Tibial nerve (tissue), 4 donors: ENCODE results near the gene ELAVL1. TPM values are rescaled to one million over a fixed set of nuclear protein-coding genes. Genes with fewer than 3 reads are reported as not detected.
A peak's percentile ranks its signal among the peaks of the same experiment; 100 is the strongest.
"Not testable (repeated sequence)": the region's sequence is repeated elsewhere in the genome, so short reads cannot be mapped to it uniquely, and the experiment has no call there.

Source experiments
- DNase-seq, 2 donors: peaks; one replicate each; pipeline ENCODE4 v3.0.0-alpha.2; 2019; ENCODE audit warnings: low spot score in 2 of 2
- H3K27ac ChIP-seq, 4 donors: fragments of 200-600 bp; sonication (generic) in 3 of 4; one replicate each; pipeline ENCODE4 v1.5.1; 2017 to 2019; ENCODE audit warnings: mild to moderate bottlenecking in 1 of 4
- H3K27me3 ChIP-seq, 2 donors: fragments of 200-600 bp; sonication (generic) in 1 of 2; one replicate each; pipeline versions ENCODE4 v1.5.1 to v1.6.0; 2017 to 2019
- H3K36me3 ChIP-seq, 3 donors: fragments of 200-600 bp; sonication (generic); one replicate each; pipeline ENCODE4 v1.5.1; 2018 to 2019
- H3K4me1 ChIP-seq, 4 donors: fragments of 200-600 bp; sonication (generic) in 3 of 4; one replicate each; pipeline ENCODE4 v1.5.1; 2017 to 2019
- H3K4me3 ChIP-seq, 4 donors: fragments of 200-600 bp; sonication (generic) in 3 of 4; one replicate each; pipeline ENCODE4 v1.5.1; 2017 to 2019; ENCODE audit warnings: mild to moderate bottlenecking in 1 of 4, moderate library complexity in 1 of 4
- H3K9me3 ChIP-seq, 4 donors: fragments of 200-600 bp; sonication (generic) in 3 of 4; one replicate each; pipeline ENCODE4 v1.5.1; 2017 to 2019
- EP300 ChIP-seq, 2 donors: sonication (generic); formaldehyde crosslinking; IDR thresholded peaks; one replicate each; pipeline ENCODE4 v1.6.1; 2017; ENCODE audit warnings: antibody characterized with exemption in 2 of 2, mild to moderate bottlenecking in 1 of 2
- POLR2A ChIP-seq, 2 donors: fragments of 450-650 bp; IDR thresholded peaks; one replicate each; pipeline ENCODE4 v1.6.1; 2017; ENCODE audit warnings: antibody characterized with exemption in 2 of 2, mild to moderate bottlenecking in 2 of 2, moderate library complexity in 2 of 2
- WGBS, 2 donors: methylation state at CpG; one replicate each; pipeline ENCODE4 v1.1.5; 2018; 5-methylcytosine and 5-hydroxymethylcytosine counted together
- total RNA-seq, 4 donors: library from RNA; depleted of rRNA; stranded (reverse); fragments of >200 nt; gene quantifications; one replicate each; pipeline ENCODE4 v1.1.0, GENCODE V29; 2016
- TF ChIP-seq, protein P1 (sequence below), 5 experiments: fragments of 200-600 bp in 3 of 5; fragments of 450-650 bp in 2 of 5; sonication (generic) in 3 of 5; IDR thresholded peaks; one replicate each; pipeline ENCODE4 v1.5.1; 2016 to 2019; ENCODE audit warnings: antibody characterized with exemption in 5 of 5, mild to moderate bottlenecking in 3 of 5, moderate library complexity in 2 of 5

The ELAVL1 gene
- total RNA-seq, 4 donors from 2014 or later, result 25.8 to 36.4 (median 27.7) TPM

DNA sequence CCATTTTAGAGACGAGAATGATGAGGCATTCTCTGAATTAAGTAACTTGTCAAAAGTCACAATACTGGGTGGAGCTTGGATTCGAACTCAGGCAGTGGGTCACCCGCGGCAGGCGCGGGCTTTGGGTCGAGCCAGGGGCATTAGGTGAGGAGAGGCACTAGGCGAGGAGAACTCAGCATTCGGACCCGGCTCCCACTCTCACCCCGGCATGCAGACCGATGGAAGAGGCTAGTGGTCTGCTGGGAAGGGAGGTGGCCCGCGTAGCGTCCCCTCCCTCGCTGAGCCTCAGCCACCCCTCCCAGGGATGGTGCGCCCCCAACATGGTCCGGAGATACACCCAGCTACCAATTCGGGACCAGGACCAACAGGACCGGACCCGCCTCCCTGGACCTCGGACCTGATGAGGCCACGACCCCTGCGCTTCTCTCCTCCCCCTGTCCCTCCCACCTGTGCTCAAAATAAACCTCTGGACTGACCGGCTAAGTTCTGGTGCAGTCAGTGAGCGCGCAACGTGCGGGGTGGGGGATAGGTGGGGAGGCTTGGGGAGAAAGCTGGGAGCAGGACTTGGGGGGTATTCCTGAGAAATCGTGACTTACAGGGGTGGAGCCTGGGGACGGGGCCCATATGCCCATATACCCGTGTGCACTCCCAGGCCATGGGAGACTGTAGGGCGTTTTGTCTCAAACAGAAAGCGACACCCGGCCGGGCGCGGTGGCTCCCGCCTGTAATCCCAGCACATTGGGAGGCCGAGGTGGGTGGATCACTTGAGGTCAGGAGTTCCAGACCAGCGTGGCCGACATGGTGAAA lies 86.6 kb downstream of the ELAVL1 start:
- Histone ChIP-seq H3K36me3 (peaks cover 0 to 23% (median 0%) of the 10 kb centered on the region in 3 donors), H3K4me1 (peaks cover 0 to 69% (median 29%) of the 10 kb centered on the region in 4 donors), H3K9me3 (no peaks in the 10 kb centered on the region), H3K27ac (no peak overlapping the region), H3K4me3 (no peak overlapping the region), H3K27me3 (peaks cover 0 to 48% of the 10 kb centered on the region in 2 donors)
- no peak for DNase-seq
- WGBS, 2 donors, result 44 to 70% methylated on average over 29 to 42 of the region's 42 CpGs
- TF ChIP-seq, protein P1, sequence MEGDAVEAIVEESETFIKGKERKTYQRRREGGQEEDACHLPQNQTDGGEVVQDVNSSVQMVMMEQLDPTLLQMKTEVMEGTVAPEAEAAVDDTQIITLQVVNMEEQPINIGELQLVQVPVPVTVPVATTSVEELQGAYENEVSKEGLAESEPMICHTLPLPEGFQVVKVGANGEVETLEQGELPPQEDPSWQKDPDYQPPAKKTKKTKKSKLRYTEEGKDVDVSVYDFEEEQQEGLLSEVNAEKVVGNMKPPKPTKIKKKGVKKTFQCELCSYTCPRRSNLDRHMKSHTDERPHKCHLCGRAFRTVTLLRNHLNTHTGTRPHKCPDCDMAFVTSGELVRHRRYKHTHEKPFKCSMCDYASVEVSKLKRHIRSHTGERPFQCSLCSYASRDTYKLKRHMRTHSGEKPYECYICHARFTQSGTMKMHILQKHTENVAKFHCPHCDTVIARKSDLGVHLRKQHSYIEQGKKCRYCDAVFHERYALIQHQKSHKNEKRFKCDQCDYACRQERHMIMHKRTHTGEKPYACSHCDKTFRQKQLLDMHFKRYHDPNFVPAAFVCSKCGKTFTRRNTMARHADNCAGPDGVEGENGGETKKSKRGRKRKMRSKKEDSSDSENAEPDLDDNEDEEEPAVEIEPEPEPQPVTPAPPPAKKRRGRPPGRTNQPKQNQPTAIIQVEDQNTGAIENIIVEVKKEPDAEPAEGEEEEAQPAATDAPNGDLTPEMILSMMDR (IDR thresholded peaks at IDR 0.05), result no peak
- TF ChIP-seq EP300 (IDR thresholded peaks at IDR 0.05) (no peak), POLR2A (IDR thresholded peaks at IDR 0.05) (no peak)

DNA sequence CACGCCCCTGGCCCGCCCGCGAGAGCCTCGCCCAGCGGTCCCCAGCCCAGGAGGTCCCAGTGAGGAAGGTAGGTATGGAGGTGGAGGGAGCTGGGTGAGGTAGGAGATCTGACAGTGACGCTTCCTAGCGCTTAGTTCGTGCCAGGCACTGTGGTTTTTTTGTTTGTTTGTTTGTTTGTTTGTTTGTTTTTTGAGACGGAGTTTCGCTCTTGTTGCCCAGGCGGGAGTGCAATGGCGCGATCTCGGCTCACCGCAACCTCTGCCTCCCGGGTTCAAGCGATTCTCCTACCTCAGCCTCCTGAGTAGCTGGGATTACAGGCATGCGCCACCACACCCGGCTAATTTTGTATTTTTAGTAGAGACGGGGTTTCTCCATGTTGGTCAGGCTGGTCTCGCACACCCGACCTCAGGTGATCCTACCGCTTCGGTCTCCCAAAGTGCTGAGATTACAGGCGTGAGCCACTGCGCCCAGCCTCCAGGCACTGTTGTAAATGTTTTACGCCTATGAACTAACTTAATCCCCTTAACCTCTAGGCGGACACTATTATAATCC lies 87.3 kb downstream of the ELAVL1 start:
- 36 to 37% methylated on average over 28 to 29 of the region's 29 CpGs for WGBS, 2 donors
- not testable (repeated sequence) for H3K9me3 ChIP-seq, DNase-seq, H3K27ac ChIP-seq
- Histone ChIP-seq H3K4me1 (peaks cover 0 to 65% (median 29%) of the 10 kb centered on the region in 4 donors), H3K36me3 (peaks cover 0 to 26% (median 0%) of the 10 kb centered on the region in 3 donors), H3K27me3 (peaks cover 0 to 48% of the 10 kb centered on the region in 2 donors), H3K4me3 (peak overlapping the region in 2 of 4 donors; percentile 18 to 25)

DNA sequence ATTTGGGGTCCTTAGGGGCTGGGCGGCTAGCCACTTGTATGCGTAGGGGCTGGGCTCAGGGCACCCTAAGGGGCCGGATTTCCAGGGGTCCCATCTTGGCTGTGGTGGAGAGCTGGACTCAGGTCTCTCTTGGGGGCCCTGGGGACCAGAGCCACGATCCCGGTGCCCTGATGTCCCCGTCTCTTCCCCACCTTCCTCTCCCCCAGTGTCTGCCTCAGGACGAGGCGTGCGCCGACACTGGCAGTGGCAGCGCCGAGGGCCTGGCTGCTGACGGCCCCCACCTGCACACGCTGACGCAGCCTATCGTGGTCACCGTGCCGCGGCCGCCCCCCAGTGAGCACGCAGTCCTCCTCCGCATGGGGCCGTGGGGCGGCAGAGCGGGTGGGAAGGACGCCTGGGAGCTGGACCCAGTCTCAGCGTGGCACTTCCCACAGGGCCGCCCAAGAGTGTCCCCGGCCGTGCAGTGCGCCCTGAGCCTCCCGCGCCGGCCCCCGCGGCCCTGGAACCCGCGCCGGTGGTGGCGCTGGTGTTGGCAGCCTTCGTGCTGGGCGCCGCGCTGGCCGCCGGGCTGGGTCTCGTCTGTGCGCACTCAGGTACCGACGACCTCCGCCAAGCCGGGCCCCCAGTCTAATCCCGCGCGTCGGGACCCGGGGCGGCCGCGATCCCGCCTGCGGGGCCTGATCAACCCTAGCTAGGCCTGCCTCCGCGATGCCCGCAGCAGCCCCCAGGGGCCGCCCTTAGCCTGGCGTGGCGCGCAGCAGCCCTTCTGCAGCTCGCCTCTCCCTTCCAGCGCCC lies 88.0 kb downstream of the ELAVL1 start:
- DNase-seq, result no peak
- WGBS, 2 donors, result 1 to 2% methylated on average over 25 to 43 of the region's 71 CpGs
- Histone ChIP-seq H3K4me1 (peaks cover 0 to 61% (median 29%) of the 10 kb centered on the region in 4 donors), H3K27ac (no peak overlapping the region), H3K36me3 (peaks cover 0 to 26% (median 0%) of the 10 kb centered on the region in 3 donors), H3K27me3 (peaks cover 0 to 48% of the 10 kb centered on the region in 2 donors), H3K9me3 (no peaks in the 10 kb centered on the region), H3K4me3 (peak overlapping the region in 2 of 4 donors; percentile 18 to 25)
- TF ChIP-seq, protein P1 (IDR thresholded peaks at IDR 0.05), result peak; percentile 14 to 43 (median 30)
- no peak for TF ChIP-seq POLR2A (IDR thresholded peaks at IDR 0.05)

DNA sequence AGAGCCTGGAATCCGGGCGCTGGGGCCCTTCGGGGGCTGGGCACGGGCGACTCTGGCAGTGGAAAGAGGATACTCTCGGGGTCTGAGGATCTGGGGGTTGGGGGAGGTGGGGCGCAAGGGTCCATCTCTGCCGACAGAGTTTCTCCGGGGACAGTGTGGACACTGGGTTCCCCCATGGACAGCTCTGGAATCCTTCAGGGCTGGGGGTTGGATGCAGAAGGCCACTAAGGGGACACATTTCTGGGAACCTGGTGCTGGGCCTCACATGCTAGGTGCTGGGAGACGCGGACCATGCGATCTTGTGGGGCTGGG lies 88.5 kb downstream of the ELAVL1 start:
- Histone ChIP-seq H3K4me3 (peak overlapping the region in 1 of 4 donors; percentile 35), H3K27me3 (peaks cover 0 to 48% of the 10 kb centered on the region in 2 donors), H3K9me3 (no peaks in the 10 kb centered on the region), H3K27ac (no peak overlapping the region), H3K36me3 (peaks cover 0 to 26% (median 5%) of the 10 kb centered on the region in 3 donors), H3K4me1 (peaks cover 0 to 55% (median 27%) of the 10 kb centered on the region in 4 donors)
- TF ChIP-seq EP300 (IDR thresholded peaks at IDR 0.05), result no peak
- no peak for TF ChIP-seq POLR2A (IDR thresholded peaks at IDR 0.05)
- TF ChIP-seq, protein P1 (IDR thresholded peaks at IDR 0.05), result no peak
- no peak for DNase-seq
- WGBS, 2 donors, result 5 to 12% methylated on average over 4 to 11 of the region's 12 CpGs

DNA sequence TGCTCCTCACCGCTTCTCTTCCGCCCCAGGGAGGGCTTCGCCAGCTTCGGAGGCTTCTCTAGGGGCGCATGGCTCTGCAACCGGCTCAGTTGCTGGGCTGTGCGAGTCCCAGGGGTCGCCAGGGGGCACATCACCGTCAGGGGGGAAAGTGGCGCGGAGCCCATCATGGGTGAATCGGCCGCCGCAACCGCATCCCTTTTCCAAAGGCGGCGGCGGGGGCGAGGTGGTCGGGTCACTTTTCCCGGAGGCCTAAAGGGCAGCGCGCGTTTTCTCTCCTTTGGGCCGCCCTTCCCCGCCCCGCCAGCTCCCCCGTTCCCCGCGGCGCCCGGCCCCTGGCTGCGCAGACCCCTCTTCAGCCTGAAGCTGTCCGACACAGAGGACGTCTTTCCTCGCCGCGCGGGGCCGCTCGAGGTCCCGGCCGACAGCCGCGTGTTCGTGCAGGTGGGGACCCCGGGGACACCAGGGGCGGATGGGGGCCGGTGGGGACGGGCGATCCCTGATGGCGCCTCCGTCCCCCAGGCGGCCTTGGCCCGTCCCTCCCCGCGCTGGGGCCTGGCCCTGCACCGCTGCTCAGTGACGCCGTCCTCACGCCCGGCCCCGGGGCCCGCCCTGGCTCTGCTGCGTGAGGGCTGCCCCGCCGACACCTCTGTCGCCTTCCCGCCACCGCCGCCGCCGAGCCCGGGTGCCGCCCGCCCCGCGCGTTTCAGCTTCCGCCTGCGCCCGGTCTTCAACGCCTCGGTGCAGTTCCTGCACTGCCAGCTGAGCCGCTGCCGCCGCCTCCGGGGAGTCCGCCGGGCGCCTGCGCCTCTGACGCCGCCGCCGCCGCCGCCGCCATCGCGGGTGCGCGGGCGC lies 89.1 kb downstream of the ELAVL1 start:
- TF ChIP-seq EP300 (IDR thresholded peaks at IDR 0.05), result no peak
- TF ChIP-seq, protein P1 (IDR thresholded peaks at IDR 0.05), result no peak
- no peak for TF ChIP-seq POLR2A (IDR thresholded peaks at IDR 0.05)
- H3K27me3 ChIP-seq, result peaks cover 0 to 48% of the 10 kb centered on the region in 2 donors
- H3K4me3 ChIP-seq, result peak overlapping the region in 1 of 4 donors; percentile 35
- H3K9me3 ChIP-seq, result no peaks in the 10 kb centered on the region
- H3K36me3 ChIP-seq, result peaks cover 0 to 29% (median 8%) of the 10 kb centered on the region in 3 donors
- H3K27ac ChIP-seq, result no peak overlapping the region
- WGBS, 2 donors, result 0 to 1% methylated on average over 25 to 76 of the region's 104 CpGs
- peaks cover 0 to 50% (median 21%) of the 10 kb centered on the region in 4 donors for H3K4me1 ChIP-seq
- no peak for DNase-seq
